Measurements from ENCODE around the gene PAPOLA.
"Not testable (repeated sequence)": the region's sequence is repeated elsewhere in the genome, so short reads cannot be mapped to it uniquely, and the experiment has no call there.

The PAPOLA gene

DNA sequence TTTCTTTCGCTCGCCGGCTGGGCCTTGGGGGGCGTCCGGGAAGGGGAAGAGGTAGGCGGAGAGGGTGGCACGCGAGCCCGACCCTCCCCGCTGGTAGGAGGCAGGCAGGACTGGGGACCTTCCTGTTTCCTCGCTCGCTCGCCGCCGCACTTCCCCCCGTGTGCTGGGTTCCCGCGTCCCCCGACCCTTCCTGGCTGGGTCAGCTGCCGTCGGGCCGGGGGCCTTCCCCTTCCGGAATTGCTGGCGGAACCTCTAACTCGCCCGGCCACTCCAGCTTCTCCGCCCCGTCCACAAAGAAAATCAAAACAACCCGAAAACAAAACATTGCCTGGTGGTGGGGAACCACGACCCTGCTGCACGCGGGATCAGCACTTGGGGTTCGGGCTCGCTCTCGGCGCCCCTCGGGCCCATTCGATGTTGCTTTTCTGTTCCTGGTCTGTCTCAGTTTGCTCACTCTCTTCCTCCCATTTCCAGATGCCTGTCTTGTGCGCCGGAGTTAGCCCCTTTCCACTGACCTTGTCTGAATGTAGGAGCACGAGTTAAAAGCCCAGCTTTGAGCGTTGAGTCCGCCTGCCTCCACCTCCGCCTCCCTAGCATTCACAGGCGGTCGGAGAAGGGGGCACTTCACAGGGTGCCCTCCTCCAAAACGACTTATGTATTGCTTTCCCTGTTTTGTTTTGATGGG, 581 bp downstream of the PAPOLA start:
- no peak for DNase-seq (ENCODE audit: low read depth)

DNA sequence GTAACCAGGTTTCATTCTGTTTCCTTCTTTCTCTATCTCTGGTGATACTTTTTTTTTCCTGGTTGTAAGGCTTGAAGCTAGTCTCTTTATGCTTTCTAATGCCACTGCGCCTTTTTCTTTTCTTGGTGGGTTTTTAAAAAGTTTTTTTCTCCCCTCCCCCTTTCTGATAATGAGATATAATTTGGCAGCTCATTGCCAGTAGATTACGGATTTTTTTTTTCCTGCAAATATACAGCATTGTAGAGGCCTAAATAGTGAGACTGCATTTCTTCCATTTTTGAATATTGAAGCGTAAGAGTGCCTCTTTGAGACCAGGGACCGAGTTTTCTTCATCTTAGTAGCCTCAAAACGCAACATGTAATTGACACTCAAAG, 1.1 kb downstream of the PAPOLA start:
- DNase-seq (ENCODE audit: low read depth), result no peak

DNA sequence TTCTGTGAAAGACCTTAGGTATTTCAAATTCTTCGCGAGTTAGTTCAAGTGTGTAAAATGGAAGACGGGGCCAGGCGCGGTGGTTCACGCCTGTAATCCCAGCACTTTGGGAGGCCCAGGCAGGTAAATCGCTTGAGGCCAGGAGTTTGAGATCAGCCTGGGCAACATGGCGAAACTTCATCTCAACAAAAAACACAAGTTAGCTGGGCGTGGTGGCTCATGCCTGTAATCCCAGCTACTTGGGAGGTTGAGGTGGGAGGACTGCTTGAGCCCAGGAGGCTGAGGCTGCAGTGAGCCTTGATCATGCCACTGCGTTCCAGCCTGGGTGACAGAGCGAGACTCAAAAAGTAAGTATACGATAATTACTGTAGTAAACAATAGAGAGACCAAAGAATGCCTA, 2.2 kb downstream of the PAPOLA start:
- not testable (repeated sequence) for DNase-seq (ENCODE audit: low read depth)

DNA sequence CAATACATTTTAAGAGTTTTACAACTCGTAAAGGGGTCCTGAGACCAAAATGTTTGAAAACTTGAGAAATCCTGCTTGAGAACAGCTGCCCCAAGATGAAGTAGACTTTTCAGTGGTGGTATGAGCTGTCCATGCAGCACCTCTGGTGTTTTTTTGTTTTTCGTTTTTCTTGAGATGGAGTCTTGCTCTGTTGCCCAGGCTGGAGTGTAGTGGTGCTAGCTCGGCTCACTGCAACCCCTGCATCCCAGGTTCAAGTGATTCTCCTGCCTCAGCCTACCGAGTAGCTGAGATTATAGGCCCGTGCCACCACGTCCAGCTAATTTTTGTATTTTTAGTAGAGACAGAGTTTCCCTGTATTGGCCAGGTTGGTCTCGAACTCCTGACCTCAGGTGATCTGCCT, 5.5 kb downstream of the PAPOLA start:
- DNase-seq (ENCODE audit: low read depth), result no peak

DNA sequence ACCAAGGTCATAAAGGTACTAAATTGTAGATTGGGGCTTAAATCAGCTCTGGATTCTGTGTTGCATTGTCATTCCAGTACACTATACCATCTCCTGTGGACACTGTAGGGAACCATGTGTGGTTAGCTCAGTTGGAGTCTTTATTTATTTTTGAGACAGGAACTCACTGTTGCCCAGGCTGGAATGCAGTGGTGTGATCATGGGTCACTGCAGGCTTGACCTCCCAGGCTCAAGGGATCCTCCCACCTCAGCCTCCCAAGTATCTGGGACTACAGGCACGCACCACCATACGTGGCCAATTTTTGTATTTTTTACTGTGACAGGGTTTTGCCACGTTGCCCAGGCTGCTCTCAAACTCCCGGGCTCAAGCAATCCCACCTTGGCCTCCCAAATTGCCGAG, 6.7 kb downstream of the PAPOLA start:
- DNase-seq (ENCODE audit: low read depth), result no peak

DNA sequence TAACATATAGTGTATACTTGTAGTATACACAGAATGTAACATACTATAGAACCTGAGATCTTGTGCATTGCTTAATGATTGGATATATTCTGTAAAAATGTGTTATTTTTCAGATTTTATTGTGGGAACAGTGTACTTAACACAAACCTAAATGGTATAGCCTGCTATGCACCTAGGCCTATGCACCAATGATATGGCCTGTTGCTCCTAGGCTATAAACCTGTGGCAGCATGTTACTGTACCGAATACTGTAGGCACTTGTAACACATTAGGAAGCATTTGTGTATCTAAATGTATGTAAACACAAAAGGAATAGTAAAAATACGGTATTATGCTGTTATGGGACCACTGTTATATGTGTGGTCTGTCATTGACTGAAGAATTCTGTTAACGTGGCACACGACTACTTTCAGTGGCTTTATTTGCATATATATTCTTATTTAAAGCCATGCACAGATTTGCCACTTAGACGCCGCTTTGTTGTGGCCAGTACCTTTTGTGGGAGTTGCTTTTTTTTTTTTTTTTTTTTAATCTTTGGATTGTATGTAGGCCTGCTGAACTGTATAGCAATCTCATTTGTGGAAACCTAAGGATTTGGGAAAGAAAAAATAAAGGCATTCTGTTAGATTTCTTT, 7.4 kb downstream of the PAPOLA start:
- DNase-seq (ENCODE audit: low read depth), result no peak

DNA sequence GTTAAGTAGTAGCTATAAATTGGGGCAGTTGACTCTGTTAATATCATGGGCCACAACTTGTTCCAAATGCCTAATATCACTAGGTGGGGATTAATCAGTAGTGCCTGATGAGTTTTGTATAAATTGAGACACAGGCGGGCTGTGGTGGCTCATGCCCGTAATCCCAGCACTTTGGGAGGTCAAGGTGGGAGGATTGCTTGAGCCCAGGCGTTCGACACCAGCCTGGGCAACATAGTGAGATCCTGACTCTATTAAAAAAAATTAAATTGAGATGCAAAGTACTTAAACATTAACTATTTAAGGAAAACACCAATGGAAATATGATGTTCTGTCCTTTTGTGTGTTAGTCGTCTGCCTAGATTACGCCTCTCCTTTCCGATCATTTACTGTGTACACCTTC, 9.0 kb downstream of the PAPOLA start:
- DNase-seq (ENCODE audit: low read depth), result no peak

DNA sequence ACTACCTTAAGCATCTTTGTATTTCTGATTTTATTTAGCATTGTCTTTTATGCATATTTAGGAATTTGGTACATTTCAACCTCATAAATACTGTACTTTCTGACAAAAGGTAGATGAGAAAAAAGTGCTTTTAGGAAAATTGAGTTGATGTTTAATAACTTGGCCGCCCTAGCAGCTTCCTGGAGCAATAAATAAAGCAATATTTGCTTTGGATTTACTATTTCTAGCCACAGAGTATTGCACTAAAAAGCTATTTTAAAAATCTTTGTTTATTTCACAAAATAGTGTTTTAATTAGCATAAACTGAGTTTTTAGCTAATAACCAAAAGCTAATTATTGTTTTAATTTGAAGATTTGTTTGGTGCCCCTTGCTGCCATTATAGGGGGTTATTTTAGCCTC, 9.5 kb downstream of the PAPOLA start:
- no peak for DNase-seq (ENCODE audit: low read depth)

DNA sequence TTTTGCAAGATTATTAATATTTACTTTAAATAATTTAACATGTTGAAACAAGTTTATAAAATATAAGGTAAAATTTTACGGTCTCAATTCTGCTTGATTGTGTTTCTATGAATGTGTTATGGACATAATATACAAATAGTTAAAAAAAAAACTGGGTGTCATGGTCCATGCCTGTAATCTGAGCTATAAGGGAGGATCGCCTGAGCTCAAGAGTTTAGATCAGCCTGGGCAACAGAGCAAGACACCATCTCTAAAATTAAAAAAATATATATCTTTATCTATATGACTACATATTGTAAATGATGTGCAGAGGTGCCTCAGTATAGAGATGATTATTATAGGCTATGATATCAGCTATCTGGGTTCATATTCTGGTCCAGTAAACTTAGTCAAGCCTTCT, 9.9 kb downstream of the PAPOLA start:
- no peak for DNase-seq (ENCODE audit: low read depth)

DNA sequence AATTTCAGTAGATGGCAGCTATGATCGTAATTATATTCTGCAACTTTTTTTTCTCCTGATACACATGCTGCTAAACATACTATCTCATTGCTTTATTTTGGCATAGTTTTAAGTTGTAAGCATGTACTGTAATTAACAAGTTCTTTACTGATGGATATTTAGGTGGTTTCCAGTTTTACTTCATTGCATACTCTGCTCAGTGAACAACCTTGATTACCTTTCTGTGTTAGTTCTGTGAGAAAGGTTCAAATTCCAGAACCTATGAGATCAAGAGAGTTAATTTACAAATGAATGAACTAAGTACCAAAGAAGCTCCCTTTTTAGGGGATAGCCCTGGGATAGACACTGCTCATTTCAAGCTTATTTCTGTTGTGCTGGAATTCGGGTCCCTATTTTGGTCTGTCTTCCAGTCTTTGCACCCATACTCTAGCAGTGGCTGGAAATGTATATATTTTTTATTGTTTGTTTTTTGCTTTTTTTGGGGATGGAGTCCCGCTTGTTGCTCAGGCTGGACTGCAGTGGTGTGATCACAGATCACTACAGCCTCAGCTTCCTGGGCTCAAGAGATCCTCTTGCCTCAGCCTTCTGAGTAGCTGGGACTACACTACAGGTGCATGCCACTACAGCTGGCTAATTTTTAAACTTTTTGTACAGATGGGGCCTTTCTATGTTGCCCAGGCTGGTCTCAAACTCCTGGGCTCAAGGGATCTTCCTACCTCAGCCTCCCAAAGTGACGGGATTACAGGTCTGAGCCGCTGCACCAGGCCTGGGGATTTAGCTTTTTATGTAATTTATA, 10.6 kb downstream of the PAPOLA start:
- DNase-seq (ENCODE audit: low read depth), result no peak

DNA sequence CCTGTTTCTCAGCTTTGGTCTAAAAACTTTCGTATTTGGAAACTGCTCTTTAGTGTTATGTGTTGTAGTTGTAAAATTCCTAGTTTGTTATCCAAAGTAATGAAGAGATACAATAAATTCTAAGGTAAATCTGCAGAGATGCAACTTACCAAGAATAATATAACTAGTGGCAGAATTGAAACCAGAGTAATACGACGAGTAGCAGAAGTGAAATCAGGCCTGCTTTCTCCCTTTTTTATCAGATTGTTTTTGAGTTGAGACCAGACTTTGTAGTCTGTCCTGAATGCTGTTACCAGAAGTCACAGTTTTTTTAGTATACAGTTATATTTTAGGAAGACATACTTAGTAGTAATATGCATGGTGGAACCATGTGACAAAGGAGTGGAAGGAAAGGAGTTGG, 12.5 kb downstream of the PAPOLA start:
- no peak for DNase-seq (ENCODE audit: low read depth)

DNA sequence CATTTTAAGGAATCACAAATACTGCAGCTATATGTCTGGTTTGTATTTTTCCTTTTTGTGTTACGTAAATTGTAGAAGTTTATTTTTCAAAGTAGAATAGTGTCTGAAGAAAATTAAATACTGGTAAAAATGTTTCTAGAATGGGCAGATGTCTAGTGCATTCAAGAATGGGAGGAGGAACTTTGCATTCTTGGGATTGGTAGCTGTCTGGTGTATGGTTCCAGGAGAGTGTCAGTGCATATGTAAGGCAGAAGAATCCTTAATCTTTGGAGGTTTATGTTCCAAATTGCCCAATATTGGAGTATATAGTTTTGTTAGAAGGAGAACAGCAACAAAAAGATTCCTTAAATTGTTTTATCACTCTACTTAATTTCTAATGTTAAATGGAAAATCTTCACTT, 13.5 kb downstream of the PAPOLA start:
- no peak for DNase-seq (ENCODE audit: low read depth)

DNA sequence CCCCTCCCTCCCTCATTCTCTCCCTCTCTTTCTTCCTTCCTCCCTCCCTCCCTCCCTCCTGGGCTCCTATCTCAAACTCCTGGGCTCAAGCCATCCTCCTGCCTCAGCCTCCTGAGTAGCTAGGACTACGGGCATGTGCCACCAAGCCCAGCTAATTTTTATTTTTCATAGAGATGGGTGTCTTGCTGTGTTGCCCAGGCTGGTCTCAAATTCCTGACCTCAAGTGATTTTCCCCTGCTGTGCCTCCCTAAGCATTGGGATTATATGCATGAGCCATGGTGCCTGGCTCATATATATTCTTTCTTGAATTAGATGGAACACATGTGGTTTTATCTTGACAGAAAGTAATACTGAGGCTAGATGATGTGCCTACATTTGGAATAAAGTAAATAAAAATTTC, 14.2 kb downstream of the PAPOLA start:
- no peak for DNase-seq (ENCODE audit: low read depth)

DNA sequence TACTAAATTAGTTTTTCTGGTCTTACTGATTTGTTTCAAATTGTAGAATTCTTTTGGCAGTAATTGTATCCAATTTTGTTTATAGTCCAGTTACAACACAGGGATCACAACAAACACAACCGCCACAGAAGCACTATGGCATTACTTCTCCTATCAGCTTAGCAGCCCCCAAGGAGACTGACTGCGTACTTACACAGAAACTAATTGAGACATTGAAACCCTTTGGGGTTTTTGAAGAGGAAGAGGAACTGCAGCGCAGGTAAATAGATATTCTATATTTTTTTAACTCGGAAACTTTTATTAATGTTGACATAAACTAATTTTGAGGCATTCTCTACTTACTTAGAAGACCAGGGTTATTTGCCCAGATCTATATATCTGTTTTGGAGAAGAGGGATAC, 17.8 kb downstream of the PAPOLA start:
- DNase-seq (ENCODE audit: low read depth), result no peak

DNA sequence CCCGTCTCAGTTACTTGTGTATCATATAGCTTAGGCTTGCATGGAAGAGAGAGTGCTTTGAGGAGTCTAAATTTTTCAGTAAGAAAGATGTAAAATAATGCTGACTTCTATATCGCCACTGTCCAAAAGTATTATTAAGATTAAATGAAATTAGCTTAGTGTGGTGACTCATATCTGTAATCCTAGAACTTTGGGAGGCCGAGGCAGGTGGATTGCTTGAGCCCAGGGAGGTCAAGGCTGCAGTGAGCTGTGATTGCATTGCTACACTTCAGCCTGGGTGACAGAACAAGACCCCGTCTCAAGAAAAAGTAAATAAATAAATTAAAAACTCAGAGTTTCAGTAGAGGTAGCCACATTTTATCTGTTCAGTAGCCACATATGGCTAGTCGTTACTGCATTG, 23.3 kb downstream of the PAPOLA start:
- no peak for DNase-seq (ENCODE audit: low read depth)

DNA sequence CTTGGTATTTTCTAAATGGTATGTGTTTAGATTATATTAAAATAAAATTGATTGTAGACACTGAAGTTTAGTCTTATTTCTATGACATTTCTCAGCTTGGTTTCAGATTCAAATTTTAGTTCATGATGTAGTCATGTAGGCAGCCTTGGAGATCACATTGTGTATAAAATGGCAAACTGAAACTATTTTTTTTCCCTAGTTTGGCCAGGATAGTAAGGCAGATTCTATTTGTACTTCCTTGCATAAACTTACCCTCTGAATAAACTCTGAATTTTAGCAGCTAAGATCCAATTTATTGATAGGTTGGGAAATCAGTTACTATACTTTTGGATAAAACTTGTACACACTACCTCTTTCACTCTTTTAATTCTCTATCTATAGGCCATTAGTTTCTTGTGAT, 30.4 kb downstream of the PAPOLA start:
- no peak for DNase-seq (ENCODE audit: low read depth)

DNA sequence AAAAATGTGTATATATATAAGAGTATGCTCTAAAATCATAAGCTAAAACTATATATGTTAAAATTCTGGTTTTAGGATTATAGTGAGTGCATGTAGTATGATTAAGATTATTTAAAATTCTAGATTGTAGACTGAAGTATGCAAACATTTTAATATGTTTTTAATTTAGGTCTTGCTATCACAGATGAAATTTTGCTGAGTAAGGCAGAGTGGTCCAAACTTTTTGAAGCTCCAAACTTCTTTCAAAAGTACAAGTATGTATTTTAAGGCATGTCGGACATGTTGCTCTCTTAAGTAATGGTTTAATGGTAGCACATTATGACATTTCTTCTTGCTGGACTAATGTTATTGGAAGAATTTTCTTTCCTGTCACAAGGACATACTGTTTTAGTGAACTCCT, 34.6 kb downstream of the PAPOLA start:
- DNase-seq (ENCODE audit: low read depth), result no peak

DNA sequence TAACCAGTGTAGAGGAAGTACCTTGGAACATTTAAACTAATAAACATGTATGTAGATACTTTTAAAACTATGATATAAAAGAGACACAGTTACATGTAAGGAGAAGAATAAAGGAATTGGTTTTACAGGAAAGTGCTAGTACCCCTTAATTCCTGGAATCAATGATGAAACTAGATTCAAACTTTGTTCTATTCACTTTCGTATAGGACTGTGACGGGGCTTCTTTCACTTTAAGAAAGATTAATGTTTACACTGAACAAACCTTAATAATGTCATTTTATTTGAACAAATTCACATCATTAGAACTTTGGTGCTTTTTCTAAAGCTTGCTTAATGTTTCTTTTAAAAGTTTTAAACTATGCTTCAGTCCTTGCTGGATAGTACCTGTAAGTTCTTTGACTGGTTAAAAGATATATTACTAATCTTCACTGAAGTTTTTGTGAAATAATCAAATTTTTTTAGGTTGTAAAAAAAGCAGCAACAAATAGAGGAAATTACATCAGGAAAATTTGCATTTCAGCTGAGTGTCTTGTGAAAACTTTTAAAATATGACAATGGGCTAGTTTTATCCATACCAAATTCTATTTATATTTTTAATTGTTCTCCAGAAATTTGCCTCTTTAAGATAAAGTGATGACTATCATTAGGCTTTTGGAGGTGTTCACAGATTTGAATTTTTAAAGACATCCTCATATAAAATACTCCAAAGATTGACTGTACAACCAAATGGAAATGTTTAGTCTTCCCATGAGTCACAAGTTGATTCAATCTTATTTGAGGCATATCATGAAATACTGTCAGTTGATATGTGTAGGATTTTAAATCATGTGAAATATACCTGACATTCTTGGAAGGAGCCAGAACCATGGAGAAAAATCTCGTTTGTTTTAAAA, 36.2 kb downstream of the PAPOLA start:
- no peak for DNase-seq (ENCODE audit: low read depth)

DNA sequence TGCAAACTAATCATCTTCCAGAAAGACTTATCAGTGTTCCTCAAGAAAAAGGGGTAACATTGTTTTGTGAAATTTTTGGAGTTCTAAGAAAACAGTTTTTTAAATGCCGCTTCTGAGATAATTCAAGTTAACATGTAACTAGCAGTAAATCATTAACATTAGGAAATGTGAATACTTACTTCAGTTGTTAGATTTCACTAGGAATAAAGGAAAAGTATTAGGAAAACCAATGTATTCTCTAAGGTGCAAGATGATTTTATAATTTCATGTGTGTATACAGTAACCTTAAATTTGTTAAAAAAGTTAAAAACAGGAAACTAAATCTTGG, 36.8 kb downstream of the PAPOLA start:
- no peak for DNase-seq (ENCODE audit: low read depth)

DNA sequence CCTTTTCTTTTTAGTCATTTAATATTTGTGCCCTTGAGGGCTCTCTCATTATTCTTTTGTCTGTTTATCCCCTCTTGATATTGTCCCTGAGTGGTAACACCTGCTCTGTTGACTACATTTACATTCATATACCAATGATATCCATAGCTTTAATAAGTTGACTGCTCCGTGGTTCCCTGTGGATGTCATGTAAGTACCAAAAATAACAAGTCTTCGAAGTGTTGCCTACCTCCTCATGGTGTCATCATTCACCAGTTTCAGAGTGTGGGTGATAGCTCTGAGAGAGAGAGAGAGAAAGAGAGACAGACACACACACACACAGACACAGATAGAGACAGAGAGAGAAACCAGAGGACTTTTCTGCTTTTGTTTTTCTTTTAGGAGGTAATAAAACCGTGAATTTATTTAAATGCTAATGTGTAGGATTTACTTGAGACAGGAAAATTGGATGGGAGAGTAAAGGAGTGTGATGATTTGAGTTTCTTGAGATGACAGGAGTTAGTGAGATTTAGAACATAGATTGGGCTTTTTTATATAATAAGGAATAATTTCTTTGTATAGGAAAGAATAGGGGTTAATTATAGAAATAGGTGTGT, 52.2 kb downstream of the PAPOLA start:
- DNase-seq (ENCODE audit: low read depth), result no peak

DNA sequence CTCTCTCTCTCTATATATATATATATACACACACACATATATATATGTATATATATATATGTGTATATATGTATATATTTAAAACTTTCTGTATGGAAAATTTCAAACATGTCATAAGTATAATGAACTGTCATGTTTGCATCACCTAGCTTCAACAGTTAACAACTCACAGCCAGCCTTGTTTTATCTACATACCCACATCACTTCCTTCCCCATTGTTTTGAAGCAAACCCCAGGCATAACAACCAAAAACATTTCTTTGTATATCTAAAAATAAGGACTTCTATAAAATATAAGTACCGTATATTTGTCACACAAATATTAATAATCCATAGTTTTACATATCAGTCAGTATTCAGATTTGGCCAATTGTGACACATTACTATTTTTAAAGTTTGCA, 57.4 kb downstream of the PAPOLA start:
- no peak for DNase-seq (ENCODE audit: low read depth)

DNA sequence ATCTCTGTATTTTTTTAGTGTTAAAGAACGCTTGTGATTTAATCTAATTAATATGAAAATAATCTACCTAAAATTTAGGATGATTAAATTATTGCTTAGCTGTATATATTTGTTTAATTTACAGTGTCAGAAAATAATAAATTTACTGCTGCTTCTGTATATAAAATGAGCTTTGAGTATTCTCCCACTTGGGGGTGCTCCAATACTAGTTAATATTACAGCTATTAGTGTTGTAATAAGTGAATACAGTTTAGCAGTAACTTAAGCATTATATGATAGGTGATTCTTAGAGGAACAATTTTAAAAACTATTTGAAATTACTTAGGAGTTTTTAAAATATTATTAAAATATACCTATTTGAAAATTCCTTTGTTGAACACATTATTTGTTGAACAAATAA, 62.2 kb downstream of the PAPOLA start:
- no peak for DNase-seq (ENCODE audit: low read depth)

All from stimulated activated CD8-positive, alpha-beta memory T cell treated with anti-CD3 and anti-CD28 coated beads, Interleukin-15, amount 100 ng/mL, for 1 hour (primary cell).